HG03342 (cell line): ENCODE results near the gene ARID1A.
"Not testable (repeated sequence)": the region's sequence is repeated elsewhere in the genome, so short reads cannot be mapped to it uniquely, and the experiment has no call there.

Experiments
- ATAC-seq: cut with Tn5 transposase; IDR thresholded peaks from one replicate; pipeline ENCODE4 v1.9.1; 2021; ENCODE audit warnings: mild to moderate bottlenecking, moderate library complexity; ENCODE audit not compliant: unreplicated experiment

Gene ARID1A

GRCh38 chr1:26697978-26698849 is 2.4 kb downstream of the ARID1A start:
- no peak for ATAC-seq

- no peak for ATAC-seq
Measured at GRCh38 chr1:26700711-26701110, 4.9 kb downstream of the ARID1A start.

- ATAC-seq, result no peak
Measured at GRCh38 chr1:26701266-26701994, 5.6 kb downstream of the ARID1A start.

DNA sequence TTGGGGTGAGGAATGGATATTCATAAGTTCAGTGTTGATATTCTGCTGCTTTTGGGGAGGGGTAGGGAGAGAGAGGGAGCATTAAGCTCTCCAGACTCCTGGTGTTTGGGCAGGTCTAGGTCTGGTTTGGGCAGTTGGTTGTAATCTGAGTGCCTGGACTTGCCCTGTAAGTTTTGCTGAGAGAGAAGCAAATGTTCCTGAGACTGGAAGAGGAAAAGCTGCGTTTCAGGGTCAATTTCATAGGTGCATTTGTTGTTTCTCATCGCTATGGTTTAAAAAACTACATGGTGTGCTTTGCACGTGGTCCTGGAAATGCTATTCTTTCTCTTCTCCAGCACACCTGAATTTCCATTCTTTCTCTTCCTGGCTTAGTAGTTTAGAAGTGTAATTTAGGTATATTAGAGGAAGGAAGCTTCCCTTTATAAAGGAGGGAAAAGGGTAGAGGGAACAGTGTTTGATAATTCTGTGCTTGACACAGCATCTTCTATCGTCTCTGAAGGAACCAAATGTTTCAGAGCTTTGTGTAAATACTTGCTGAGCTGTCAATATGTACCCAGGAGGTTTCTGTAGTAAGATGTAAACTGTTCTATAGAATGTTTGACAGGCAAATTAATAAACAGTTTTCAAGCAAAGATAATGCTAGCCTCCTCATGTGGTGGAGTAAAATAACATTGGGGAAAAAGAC is 6.3 kb downstream of the ARID1A start:
- ATAC-seq, result no peak

GRCh38 chr1:26702680-26703038 is 6.8 kb downstream of the ARID1A start:
- no peak for ATAC-seq

DNA sequence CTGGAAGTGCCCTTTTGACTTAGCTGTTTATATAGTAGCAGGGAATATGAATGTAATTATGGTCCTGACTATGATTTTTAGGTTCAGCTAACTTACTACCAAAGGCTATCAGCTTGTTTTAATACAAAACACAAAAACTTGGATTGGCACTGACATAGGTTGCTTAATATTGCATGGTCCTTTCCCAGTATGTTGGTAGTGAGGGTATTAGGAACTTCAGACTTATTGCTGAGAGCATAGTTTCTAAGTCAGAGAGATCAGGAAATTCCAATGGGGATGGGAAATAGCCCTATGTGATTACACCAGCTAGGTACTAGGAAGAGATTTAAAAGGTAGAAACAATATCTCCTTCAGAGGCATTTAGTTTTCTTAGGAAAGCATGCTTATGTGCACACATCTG is 7.7 kb downstream of the ARID1A start:
- ATAC-seq, result no peak

- no peak for ATAC-seq
Measured at GRCh38 chr1:26704629-26705028, 8.8 kb downstream of the ARID1A start.

DNA sequence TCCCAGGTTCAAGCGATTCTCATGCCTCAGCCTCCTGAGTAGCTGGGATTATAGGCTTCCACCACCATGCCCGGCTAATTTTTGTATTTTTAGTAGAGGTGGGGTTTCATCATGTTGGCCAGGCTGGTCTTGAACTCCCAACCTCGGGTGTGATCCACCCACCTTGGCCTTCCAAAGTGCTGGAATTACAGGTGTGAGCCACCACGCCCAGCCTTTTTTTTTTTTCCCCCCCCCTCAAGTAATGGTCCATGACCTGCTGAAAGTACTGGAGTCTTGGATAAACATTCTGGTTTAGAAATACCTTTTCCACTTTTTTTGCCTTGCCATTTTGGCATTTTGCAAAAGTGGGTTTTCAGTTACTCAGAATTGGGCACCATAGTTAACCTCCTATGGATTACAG is 9.4 kb downstream of the ARID1A start:
- ATAC-seq, result not testable (repeated sequence)

DNA sequence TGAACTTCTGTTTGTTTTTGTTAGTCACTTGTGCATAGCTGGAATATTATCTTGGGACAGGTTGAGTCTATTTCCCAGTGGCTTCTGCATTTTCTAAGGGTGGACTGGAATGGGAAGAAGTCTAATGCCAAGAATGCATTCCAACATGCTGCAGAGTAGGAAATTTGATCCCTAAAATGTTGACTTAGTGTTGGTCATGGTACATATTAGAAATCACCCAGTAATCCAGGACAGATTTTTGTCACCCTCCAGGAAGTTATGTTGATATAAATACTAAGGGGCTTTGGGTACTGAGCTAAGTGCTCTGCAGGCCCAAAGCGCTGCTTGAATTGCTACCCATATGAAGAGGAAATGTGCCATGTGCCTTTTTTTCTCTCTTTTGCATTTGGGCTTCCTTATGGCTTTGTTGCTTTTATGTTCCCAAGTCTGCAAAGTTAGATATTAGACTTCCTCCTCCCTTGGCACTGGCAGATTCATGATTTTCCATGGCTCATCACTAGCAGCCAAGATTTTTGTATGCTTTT is 10.0 kb downstream of the ARID1A start:
- no peak for ATAC-seq

DNA sequence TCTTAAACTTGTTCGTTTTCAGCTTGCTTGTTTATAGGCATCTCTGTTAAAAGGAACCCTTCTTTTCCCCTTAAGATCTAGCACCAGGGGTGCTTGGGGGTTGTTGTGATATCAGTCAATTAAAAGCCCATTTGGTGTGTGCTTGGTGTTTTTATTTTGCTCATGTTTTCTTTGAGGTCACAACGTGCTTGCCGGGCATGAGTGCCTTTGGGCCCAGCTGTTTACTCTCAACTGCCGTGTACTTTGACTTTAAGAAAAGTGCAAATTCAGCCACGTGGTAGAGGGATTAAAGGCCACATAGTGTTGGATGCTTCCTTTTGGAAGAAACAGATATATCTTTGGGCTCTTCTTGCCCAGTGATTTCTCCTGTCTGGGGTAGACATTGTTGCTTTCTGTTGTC is 10.5 kb downstream of the ARID1A start:
- ATAC-seq, result no peak

DNA sequence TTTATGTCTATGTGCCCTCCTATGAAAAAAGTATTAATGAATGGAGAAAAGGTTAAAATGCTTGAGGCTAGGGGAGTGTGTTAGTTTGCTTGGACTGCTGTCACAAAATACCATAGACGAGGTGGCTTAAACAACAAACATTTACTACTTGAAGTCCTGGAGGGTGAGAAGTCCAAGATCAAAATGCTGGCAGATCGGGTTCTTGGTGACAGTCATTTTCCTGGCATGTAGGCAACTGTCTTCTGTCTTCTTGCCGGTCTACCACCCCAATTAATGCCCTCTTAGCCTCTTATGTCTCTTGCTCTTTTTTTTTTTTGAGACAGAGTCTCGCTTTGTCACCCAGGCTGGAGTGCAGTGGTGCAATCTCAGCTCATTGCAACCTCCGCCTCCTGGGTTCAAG is 15.0 kb downstream of the ARID1A start:
- no peak for ATAC-seq

DNA sequence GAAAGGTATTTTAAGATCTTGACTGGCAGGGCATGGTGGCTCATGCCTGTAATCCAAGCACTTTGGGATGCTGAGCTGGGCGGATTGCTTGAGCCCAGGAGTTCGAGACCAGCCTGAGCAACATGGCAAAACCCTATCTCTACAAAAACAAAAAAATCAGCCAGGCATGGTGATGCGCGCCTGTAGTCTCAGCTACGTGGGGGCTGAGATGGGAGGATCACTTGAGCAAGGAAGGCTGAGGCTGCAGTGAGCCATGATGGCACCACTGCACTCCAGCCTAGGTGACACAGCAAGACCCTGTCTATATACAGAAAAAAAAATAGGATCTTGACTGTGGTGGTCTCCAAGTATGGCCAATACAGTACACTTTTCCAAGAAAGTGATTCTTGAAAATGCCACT is 16.0 kb downstream of the ARID1A start:
- ATAC-seq, result no peak

DNA sequence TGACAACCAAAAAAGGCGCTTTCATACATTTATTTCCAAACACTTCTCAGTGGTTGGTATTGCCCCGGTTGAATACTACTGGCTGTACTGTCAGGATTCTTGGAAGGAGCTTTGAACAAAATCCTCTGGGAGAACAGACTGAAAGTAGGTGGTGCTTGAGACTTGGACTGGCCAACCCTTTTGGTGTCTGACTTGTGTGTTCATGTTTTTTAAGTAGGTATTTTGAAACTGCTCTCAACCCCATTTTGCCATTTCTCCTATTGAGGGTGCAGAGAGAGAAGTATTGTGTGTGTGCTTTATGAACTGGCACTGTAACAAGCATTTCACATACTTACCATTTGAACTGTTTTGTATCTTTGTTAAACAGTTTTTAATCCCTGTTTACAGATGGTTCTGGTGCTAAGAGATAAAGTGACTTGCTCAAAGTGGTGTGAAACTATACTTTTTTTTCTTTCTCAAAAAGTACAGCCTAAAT is 21.2 kb downstream of the ARID1A start:
- no peak for ATAC-seq

DNA sequence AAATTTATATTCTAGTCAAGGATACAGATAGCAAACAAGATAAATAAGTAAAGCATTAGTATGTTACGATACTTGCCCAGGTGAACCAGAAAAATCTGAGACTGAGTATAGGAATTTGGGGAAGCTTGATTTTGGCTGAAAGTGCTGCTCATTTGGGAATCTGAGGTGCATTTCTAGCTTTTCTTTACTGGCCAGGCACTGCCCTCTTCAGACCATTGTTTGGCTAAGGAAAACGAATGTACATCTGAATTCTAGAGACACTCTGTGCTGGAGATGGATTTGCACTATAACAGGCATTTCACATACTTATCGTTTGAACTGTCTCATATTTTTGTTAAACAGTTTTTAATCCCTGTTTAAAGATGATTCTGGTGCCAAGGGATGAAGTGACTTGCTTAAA is 23.4 kb downstream of the ARID1A start:
- no peak for ATAC-seq

- no peak for ATAC-seq
Measured at GRCh38 chr1:26721669-26722355, 26.0 kb downstream of the ARID1A start.

GRCh38 chr1:26723013-26723991 is 27.5 kb downstream of the ARID1A start:
- ATAC-seq, result no peak

DNA sequence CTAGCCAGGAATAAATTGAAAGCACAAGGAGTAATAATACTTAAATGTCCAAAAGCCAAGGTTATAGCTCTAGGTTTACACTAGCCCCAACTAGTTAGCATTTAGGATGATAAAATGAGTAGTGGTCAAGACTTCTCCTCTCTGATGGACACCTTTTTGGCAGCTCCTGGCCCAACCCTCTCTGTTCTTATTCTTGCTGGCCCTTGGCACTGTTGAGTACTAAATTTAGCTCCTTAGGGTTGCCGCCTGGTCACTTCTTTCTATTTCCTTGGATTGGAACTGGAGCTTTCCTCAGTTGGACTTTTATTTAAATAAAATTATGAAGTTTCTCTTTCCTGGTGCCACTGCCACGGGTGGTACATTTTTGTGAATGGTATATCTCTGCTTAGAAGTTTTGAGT is 28.3 kb downstream of the ARID1A start:
- ATAC-seq, result no peak

DNA sequence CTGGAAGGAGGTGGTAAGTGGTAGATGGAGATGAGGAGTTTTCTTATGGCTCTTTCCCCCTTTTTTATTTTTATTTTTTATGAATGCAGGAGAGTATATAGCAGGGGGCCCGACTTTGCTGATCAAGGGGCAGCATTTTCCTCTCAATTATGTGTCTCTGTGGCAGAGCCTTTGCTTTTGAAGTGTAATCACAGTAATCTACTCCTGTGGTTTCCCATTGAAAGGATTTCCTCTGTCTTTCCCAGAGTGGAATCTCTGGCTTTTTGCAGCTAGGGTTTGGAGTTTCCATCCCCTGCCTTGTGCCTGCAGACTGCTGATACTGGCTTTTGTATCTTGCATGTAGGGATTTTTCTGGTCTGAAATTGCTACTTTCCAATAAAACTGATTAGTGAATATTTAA is 29.1 kb downstream of the ARID1A start:
- ATAC-seq, result no peak

DNA sequence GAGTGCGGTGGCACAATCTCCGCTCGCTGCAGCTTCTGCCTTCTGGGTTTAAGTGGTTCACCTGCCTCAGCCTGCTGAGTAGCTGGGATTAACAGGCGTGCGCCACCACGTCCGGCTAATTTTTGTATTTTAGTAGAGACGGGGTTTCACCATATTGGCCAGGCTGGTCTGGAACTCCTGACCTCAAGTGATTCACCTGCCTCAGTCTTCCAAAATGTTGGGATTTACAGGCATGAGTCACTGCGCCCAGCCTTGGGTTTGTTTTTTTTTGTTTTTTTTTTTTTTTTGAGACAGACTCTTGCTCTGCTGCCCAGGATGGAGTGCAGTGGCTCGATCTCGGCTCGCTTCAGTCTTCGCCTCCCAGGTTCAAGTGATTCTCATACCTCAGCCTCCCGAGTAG is 30.1 kb downstream of the ARID1A start:
- ATAC-seq, result not testable (repeated sequence)

DNA sequence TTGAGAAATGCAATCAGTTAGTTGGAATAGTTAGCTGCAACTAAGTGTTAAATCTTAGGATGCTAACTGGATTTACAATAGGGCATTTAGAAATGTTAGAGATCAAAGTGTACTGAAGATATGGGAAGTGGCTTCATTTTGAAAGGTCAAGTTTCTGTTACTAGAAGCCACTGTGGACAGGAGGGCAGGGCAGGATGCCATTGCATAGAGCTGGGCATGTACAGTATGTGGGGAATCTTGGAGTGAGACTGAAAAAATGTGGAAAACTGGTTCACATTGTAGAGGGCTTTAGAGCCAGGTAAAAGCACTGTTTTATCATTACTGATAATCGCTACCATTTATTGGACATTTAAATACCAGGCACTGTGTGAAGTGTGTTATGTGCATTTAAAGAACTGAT is 31.0 kb downstream of the ARID1A start:
- ATAC-seq, result no peak
